ENCODE results near the gene AKT2.

DNA sequence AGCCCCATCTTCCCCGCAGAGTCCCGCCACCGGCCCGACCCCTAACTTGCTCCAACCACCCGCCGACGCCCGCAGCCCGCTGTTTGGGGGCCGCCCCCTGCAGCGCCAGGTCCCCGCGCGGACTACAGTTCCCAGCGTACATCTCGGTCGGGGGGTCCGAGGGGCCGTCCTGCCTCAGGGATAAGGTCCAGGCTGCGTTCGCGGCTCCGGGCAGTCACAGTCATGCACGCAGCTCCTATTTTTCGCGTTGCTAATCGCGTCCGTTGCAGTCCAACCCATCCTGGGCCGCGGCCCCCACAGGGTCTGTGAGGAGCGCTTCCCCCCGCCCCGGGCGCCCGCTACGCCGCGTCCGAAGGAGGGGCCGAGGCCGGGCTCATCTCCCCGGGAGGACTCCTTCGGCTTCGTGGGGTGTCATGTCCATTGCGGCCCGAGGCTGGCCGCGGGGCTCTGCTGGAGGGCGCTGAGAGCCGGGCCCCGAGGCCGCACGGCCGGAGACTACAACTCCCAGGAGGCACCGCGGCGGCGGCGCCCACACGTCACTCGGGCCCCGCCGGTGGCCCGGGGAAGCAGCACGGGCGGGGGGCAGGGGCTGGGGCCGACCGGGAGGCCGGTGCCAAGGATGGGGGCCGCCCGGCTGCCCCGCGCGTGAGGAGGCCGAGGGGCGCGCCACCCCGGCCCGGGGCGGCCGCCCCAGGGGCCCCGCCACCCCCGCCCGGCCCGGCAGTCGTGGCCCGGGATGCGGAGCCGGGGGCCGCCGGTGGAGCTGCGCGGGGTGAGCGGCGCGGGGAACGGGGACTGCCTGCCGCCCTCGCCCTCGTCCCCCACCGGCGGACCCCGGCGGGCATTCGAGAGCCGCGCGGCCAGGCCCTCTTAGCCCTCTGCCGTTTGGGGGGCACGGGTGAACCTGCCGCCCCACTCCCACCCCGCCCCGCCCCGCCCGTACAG lies 94.0 kb downstream of the AKT2 start, which contains the start of gene MAP3K10:
- TF ChIP-seq CTCF (conservative IDR thresholded peaks at IDR 0.05) = no peak
- no peak for TF ChIP-seq EZH2 (IDR thresholded peaks at IDR 0.05; ENCODE audit: low read depth)

Data from PC-9 (cell line).